HG03575 (cell line): Measurements from ENCODE around the gene TP53AIP1.
"Not testable (repeated sequence)": the region's sequence is repeated elsewhere in the genome, so short reads cannot be mapped to it uniquely, and the experiment has no call there.

Experiments
- ATAC-seq: cut with Tn5 transposase; IDR thresholded peaks from one replicate; pipeline ENCODE4 v1.9.1; 2021; ENCODE audit not compliant: unreplicated experiment, insufficient number of reproducible peaks, low FRiP score; ENCODE audit errors: extremely low read depth

TP53AIP1 gene

GRCh38 chr11:128928400-128928799 is 14.3 kb downstream of the TP53AIP1 start:
- peak; percentile 99 for ATAC-seq

GRCh38 chr11:128927683-128928336 is 14.9 kb downstream of the TP53AIP1 start:
- ATAC-seq, result no peak

DNA sequence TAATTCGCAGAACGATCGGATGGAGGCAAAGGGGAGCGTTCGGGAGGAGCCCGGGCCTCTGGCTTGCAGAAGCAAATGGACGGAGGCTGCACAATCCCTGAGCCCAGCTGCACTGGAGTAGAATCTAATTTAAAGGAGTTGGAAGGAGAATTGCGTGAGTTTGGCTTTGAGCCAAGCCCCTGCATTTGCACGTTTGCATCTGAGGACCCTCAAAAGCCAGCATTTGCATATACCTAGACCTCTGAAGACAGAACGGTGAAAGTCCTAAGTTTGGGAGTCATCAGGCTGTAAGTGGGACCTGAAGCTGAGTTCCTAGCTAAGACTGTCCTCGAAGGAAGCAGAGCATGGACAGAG is 15.6 kb downstream of the TP53AIP1 start:
- ATAC-seq, result no peak

DNA sequence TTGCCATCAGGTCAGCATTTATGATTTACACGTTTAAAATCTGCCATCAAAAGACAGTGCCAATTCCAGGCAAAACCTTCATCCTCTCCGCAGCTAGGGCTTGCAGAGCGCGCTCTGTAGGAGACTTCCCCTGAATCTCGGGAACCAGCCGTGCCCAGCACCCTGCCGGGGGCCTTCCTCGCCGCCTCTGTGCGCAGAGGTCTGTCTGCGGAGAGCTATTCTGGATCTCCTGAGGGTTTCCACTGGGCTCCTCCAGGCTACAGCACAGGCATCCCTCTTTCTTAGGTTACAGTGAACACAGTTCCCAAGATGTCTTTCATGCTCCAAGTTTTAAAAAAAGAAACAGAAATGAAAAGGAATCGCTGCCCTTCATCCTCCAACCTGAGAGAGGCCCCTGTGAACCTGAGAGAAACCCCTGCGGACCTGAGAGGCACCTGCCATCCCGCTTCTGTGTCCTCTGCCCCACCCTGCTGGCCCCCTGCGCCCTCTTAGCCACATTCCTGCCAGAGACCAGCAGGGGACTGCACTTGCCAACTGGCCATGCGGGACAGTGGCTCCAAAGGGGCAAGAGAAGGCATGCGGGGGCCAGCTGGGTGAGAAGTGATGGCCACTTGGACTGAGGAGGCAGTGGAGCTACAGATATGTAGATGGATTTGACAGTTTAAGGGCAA is 16.1 kb downstream of the TP53AIP1 start:
- no peak for ATAC-seq

DNA sequence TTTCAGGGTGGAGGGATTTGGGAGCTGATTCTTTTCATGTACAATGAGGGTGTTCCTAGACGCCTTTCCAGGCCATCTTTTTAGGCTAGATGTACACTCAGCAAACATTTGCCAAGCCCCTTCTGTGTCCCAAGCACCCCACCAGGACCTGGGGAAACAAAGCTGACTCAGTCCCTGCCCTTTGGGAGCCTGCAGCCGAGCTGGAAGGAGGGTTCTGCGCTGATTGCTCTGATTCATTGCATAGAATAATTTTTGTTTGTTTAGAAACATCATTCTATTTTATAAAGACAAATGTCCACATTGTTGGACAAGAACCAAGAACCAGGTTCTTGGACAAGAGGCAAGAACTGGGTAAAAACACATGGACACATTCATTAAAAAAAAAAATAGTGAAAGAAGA is 16.7 kb downstream of the TP53AIP1 start:
- no peak for ATAC-seq

GRCh38 chr11:128925250-128925600 is 17.4 kb downstream of the TP53AIP1 start:
- no peak for ATAC-seq

- ATAC-seq, result no peak
Observed at GRCh38 chr11:128924510-128925249, 18.0 kb downstream of the TP53AIP1 start.

DNA sequence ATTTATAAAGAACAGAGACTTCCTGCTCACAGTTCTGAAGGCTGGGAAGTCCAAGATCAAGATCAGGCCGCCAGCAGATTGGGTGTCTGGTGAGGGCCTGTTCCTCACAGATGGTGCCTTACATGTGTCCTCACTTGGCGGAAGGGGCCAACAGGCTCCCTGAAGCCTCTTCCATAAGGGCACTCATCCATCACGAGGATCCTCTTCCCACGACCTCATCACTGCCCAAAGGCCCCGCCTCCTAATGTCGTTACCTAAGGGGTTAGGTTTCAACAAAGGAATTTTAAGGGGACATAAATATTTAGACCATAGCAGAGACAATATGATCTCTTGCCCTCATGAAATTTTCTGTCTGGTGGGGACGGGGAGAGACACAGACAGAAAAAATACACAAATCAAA is 18.6 kb downstream of the TP53AIP1 start:
- no peak for ATAC-seq

- no peak for ATAC-seq
Observed at GRCh38 chr11:128921793-128922192, 20.9 kb downstream of the TP53AIP1 start.

DNA sequence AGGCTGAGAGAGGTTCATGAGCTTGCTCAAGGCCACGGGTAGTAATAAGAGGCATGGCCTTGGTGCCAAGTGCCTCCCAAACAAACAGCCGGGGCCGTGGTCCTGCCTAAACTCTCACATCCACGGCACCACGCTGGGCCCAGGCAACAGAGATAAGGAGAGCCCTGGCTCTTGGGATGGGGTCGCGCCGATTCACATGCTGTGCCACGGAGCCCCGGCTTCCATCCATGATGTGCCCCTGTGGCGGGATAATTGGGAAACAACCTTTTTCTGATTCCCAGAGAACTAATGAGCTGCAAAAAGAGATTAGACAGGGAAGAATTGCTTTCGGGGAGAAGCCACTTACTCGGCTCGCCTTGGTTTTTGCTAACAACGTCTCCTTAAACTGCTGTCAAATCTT is 22.0 kb downstream of the TP53AIP1 start:
- ATAC-seq, result no peak

DNA sequence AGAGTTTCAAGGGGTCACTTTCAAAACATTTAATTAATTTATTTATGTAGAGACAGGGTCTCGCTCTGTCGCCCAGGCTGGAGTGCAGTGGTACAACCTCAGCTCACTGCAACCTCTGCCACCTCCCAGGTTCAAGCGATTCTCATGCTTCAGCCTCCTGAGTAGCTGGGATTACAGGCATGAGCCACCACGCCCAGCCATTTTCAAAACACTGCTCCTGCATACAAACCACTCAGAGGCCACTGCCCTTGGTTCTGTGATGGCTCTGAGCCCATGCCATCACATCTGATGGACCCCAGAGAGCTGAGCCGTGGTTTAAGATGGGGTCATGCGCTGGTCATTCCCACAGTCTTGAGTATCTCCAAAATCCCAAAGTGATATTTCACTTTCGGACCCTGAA is 23.0 kb downstream of the TP53AIP1 start:
- ATAC-seq, result not testable (repeated sequence)

DNA sequence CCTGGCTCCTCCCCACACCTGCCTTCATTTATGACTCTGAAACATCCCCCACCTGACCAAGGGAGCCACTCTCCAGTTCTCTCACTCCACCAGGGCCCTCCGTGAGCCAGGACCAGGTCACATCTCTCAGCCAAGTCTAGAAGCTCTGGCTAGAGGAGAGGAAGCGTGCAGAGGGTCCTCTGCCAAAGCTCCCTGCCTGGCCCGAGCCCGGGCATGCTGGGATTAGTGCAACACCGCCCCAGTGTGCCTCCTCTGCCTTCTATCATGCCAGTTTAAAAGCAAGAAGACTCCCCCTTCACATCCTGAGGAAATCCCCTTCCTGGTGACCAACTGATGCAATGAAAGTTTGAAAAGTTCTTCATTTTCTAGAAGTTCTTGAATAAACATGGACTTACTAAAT is 23.5 kb downstream of the TP53AIP1 start:
- no peak for ATAC-seq

DNA sequence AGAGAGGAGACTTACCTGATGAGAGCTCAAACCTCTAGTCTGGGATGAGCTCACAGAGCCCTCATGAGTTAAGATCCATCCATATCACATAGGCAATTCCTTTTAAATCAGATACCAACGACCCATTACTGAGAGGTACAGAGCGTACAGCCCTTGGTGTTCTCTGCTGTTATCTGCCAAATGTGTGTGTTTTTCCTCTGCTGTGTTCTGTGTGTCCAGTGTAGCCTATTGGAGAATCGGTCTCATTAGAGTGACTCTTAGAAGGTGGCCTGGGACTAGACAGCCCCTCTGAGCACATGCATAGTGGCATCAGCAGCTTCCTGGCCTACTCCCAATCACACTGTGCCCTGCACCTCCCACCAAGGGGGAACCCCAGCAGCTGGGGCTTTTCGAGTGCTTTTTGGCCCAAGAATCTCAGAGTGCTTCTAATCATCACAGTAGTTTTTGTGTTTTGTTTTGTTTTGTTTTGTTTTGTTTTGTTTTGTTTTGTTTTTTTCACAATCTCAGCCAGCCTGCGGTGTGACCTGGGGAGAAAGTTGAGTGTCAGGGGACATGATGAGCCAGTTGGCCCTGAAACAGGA is 25.4 kb downstream of the TP53AIP1 start:
- ATAC-seq, result no peak

GRCh38 chr11:128916681-128917080 is 26.0 kb downstream of the TP53AIP1 start:
- no peak for ATAC-seq

DNA sequence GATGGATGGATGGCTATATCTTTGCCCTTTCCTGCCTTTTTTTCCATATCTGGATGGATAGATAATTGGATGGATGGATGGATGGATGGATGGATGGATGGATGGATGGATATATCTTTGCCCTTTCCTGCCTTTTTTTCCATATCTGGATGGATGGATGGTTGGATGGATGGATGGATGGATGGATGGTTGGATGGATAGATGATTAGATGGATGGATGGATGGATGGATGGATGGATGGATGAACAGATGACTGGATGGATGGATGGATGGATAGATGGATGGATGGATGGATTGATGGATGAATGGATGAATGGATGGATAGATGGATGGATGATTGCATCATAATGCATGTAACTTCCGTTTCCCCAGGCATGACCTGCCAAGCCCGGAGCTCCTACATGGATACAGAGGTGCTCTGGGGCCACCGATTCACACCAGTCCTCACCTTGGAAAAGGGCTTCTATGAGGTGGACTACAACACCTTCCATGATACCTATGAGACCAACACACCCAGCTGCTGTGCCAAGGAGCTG is 26.6 kb downstream of the TP53AIP1 start:
- ATAC-seq, result no peak

DNA sequence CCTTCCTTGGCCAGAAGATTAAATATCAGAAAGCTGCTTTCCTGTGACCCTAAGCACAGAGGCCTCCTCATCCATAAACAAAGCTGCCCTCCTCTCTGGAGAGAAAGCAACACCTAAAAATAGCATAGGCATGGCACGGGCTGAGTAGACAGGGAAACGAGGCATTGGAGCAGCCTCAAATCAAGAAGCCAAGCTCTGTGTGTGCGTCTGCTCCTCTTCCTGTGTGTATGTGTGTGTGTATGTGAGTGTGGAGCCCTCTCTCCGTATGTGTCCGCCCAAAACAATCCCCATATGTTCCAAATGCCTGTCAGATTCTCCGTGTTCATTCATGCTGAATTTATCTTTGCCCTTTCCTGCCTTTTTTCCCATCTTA is 27.5 kb downstream of the TP53AIP1 start:
- no peak for ATAC-seq

- no peak for ATAC-seq
Observed at GRCh38 chr11:128914216-128915148, 28.2 kb downstream of the TP53AIP1 start.

DNA sequence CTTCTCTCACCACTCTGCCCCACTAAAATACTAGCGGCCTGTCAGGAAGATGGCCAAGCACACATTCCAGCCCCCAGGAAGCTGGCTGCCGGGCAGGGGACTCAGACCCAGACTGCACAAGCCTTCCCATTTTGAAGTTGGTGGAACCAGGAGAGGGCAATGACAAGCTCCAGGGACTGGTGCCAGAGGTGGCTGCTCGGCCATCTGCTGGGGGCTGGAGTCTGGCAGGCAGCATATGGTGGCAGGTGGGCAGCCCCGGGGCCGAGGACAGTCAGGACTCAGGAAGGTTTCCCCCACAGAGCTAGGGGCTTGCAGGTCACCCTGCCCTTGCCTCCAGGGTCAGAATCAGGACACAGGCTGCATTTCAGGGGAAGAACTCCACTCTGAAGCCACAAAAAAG is 28.9 kb downstream of the TP53AIP1 start:
- no peak for ATAC-seq

DNA sequence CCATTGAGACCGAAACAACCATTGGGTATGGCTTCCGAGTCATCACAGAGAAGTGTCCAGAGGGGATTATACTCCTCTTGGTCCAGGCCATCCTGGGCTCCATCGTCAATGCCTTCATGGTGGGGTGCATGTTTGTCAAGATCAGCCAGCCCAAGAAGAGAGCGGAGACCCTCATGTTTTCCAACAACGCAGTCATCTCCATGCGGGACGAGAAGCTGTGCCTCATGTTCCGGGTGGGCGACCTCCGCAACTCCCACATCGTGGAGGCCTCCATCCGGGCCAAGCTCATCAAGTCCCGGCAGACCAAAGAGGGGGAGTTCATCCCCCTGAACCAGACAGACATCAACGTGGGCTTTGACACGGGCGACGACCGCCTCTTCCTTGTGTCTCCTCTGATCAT is 31.0 kb downstream of the TP53AIP1 start:
- no peak for ATAC-seq
